SJSA1 (cell line): ENCODE measurements around the gene IRF8. TPM values are rescaled to one million over a fixed set of nuclear protein-coding genes. Genes with fewer than 3 reads are reported as not detected.
A peak's percentile ranks its signal among the peaks of the same experiment; 100 is the strongest.

ENCODE experiments used
- DNase-seq, 2 experiments: peaks; one replicate each; pipeline ENCODE4 v3.0.0-alpha.2; 2015 to 2020; ENCODE audit warnings: low spot score in 2 of 2, low read depth in 1 of 2
- H3K27ac ChIP-seq: fragments of 250-450 bp; sonication (Bioruptor Pico); 2 replicates; pipeline ENCODE4 v1.5.1; 2020; ENCODE audit warnings: mild to moderate bottlenecking, moderate library complexity
- H3K27me3 ChIP-seq: fragments of 250-450 bp; sonication (Bioruptor Pico); replicated peaks from 2 replicates; pipeline ENCODE4 v1.5.1; 2020; ENCODE audit warnings: mild to moderate bottlenecking, moderate library complexity
- H3K36me3 ChIP-seq: fragments of 250-450 bp; sonication (Bioruptor Pico); 2 replicates; pipeline ENCODE4 v1.5.1; 2020; ENCODE audit warnings: mild to moderate bottlenecking
- H3K4me1 ChIP-seq: fragments of 250-450 bp; sonication (Bioruptor Pico); replicated peaks from 2 replicates; pipeline ENCODE4 v1.6.1; 2021; ENCODE audit warnings: mild to moderate bottlenecking
- H3K4me3 ChIP-seq: fragments of 250-450 bp; sonication (Bioruptor Pico); 2 replicates; pipeline ENCODE4 v1.5.1; 2020; ENCODE audit warnings: mild to moderate bottlenecking
- H3K9me3 ChIP-seq: fragments of 250-450 bp; sonication (Bioruptor Pico); replicated peaks from 2 replicates; pipeline ENCODE4 v1.5.1; 2020; ENCODE audit warnings: mild to moderate bottlenecking
- total RNA-seq: library from RNA; depleted of rRNA; stranded (reverse); fragments of >200 nt; shearing (Covaris generic); gene quantifications from 2 replicates; pipeline ENCODE4 v1.2.3, GENCODE V29; 2014

The IRF8 gene
- total RNA-seq, 1 experiment from 2014 or later = 1.1 TPM

- H3K36me3 ChIP-seq = no peaks in the 10 kb centered on the region
- no peak overlapping the region for H3K4me3 ChIP-seq
- no peak overlapping the region for H3K27ac ChIP-seq
- DNase-seq = no peak
- peaks cover 2% of the 10 kb centered on the region; the same call in 1 of the 2 replicates for H3K4me1 ChIP-seq
- H3K9me3 ChIP-seq = no peaks in the 10 kb centered on the region
- peaks cover 5% of the 10 kb centered on the region for H3K27me3 ChIP-seq
Measured at GRCh38 chr16:85917959-85918358, 19.0 kb downstream of the IRF8 start.

- Histone ChIP-seq H3K36me3 (no peaks in the 10 kb centered on the region), H3K4me1 (peaks cover 2% of the 10 kb centered on the region), H3K4me3 (no peak overlapping the region), H3K9me3 (no peaks in the 10 kb centered on the region), H3K27ac (no peak overlapping the region), H3K27me3 (peaks cover 5% of the 10 kb centered on the region)
- no peak for DNase-seq
Measured at GRCh38 chr16:85918436-85918835, 19.5 kb downstream of the IRF8 start.

GRCh38 chr16:85919271-85920267, 20.6 kb downstream of the IRF8 start:
- Histone ChIP-seq H3K27me3 (peaks cover 5% of the 10 kb centered on the region), H3K4me3 (no peak overlapping the region), H3K4me1 (peaks cover 8% of the 10 kb centered on the region), H3K9me3 (no peaks in the 10 kb centered on the region), H3K27ac (no peak overlapping the region), H3K36me3 (no peaks in the 10 kb centered on the region)
- DNase-seq = no peak

GRCh38 chr16:85921026-85921425, 22.1 kb downstream of the IRF8 start:
- H3K4me1 ChIP-seq = peaks cover 8% of the 10 kb centered on the region
- H3K27me3 ChIP-seq = peaks cover 5% of the 10 kb centered on the region
- no peaks in the 10 kb centered on the region for H3K36me3 ChIP-seq
- H3K9me3 ChIP-seq = no peaks in the 10 kb centered on the region
- no peak for DNase-seq
- H3K27ac ChIP-seq = no peak overlapping the region
- H3K4me3 ChIP-seq = no peak overlapping the region

GRCh38 chr16:85923153-85924021, 24.4 kb downstream of the IRF8 start:
- Histone ChIP-seq H3K4me1 (peaks cover 8% of the 10 kb centered on the region), H3K4me3 (no peak overlapping the region), H3K27ac (no peak overlapping the region), H3K27me3 (peaks cover 5% of the 10 kb centered on the region), H3K36me3 (no peaks in the 10 kb centered on the region), H3K9me3 (no peaks in the 10 kb centered on the region)
- DNase-seq = peak in 1 of 2 experiments; percentile 7

GRCh38 chr16:85924675-85925074, 25.7 kb downstream of the IRF8 start:
- no peak overlapping the region for H3K4me3 ChIP-seq
- no peak for DNase-seq
- H3K27me3 ChIP-seq = peaks cover 5% of the 10 kb centered on the region
- H3K4me1 ChIP-seq = peaks cover 8% of the 10 kb centered on the region
- H3K9me3 ChIP-seq = no peaks in the 10 kb centered on the region
- no peaks in the 10 kb centered on the region for H3K36me3 ChIP-seq
- H3K27ac ChIP-seq = no peak overlapping the region

- Histone ChIP-seq H3K27me3 (peaks cover 5% of the 10 kb centered on the region), H3K9me3 (no peaks in the 10 kb centered on the region), H3K27ac (no peak overlapping the region), H3K4me1 (peaks cover 8% of the 10 kb centered on the region), H3K4me3 (no peak overlapping the region), H3K36me3 (no peaks in the 10 kb centered on the region)
- no peak for DNase-seq
Measured at GRCh38 chr16:85926370-85926769, 27.4 kb downstream of the IRF8 start.

GRCh38 chr16:85927371-85927770, 28.4 kb downstream of the IRF8 start:
- peaks cover 8% of the 10 kb centered on the region for H3K4me1 ChIP-seq
- H3K27ac ChIP-seq = no peak overlapping the region
- H3K36me3 ChIP-seq = no peaks in the 10 kb centered on the region
- no peak for DNase-seq
- H3K27me3 ChIP-seq = no peaks in the 10 kb centered on the region
- no peaks in the 10 kb centered on the region for H3K9me3 ChIP-seq
- H3K4me3 ChIP-seq = no peak overlapping the region

- Histone ChIP-seq H3K36me3 (no peaks in the 10 kb centered on the region), H3K4me3 (no peak overlapping the region), H3K27me3 (no peaks in the 10 kb centered on the region), H3K27ac (no peak overlapping the region), H3K9me3 (no peaks in the 10 kb centered on the region), H3K4me1 (peaks cover 8% of the 10 kb centered on the region)
- DNase-seq = no peak
Measured at GRCh38 chr16:85927959-85928358, 29.0 kb downstream of the IRF8 start.

- no peaks in the 10 kb centered on the region for H3K27me3 ChIP-seq
- H3K4me3 ChIP-seq = no peak overlapping the region
- peaks cover 6% of the 10 kb centered on the region for H3K4me1 ChIP-seq
- no peak overlapping the region for H3K27ac ChIP-seq
- H3K9me3 ChIP-seq = no peaks in the 10 kb centered on the region
- H3K36me3 ChIP-seq = no peaks in the 10 kb centered on the region
- no peak for DNase-seq
Measured at GRCh38 chr16:85928401-85928820, 29.4 kb downstream of the IRF8 start.

- Histone ChIP-seq H3K4me1 (no peaks in the 10 kb centered on the region), H3K4me3 (no peak overlapping the region), H3K27me3 (no peaks in the 10 kb centered on the region), H3K27ac (no peak overlapping the region), H3K36me3 (no peaks in the 10 kb centered on the region), H3K9me3 (no peaks in the 10 kb centered on the region)
- DNase-seq = no peak
Measured at GRCh38 chr16:85929259-85929721, 30.3 kb downstream of the IRF8 start.

- Histone ChIP-seq H3K36me3 (no peaks in the 10 kb centered on the region), H3K4me3 (no peak overlapping the region), H3K27me3 (no peaks in the 10 kb centered on the region), H3K27ac (no peak overlapping the region), H3K9me3 (no peaks in the 10 kb centered on the region), H3K4me1 (no peaks in the 10 kb centered on the region)
- DNase-seq = no peak
Measured at GRCh38 chr16:85930301-85930700, 31.3 kb downstream of the IRF8 start.

- Histone ChIP-seq H3K4me3 (no peak overlapping the region), H3K27ac (no peak overlapping the region), H3K36me3 (no peaks in the 10 kb centered on the region), H3K27me3 (no peaks in the 10 kb centered on the region; the same call in 1 of the 2 replicates), H3K4me1 (no peaks in the 10 kb centered on the region), H3K9me3 (no peaks in the 10 kb centered on the region)
- DNase-seq = no peak
Measured at GRCh38 chr16:85931596-85932402, 32.8 kb downstream of the IRF8 start.
